ENCODE data around the gene PRPSAP1.

Gene PRPSAP1

GRCh38 chr17:76276461-76277299, 77.0 kb downstream of the PRPSAP1 start:
- no peak for DNase-seq

GRCh38 chr17:76276069-76276431, 77.7 kb downstream of the PRPSAP1 start:
- DNase-seq, result no peak

GRCh38 chr17:76275382-76276068, 78.2 kb downstream of the PRPSAP1 start:
- no peak for DNase-seq

GRCh38 chr17:76274112-76274956, 79.4 kb downstream of the PRPSAP1 start:
- DNase-seq, result no peak

GRCh38 chr17:76273445-76274111, 80.1 kb downstream of the PRPSAP1 start:
- DNase-seq, result no peak

- peak; percentile 51 to 53 for DNase-seq
These were observed 80.9 kb downstream of the PRPSAP1 start for GRCh38 chr17:76272541-76273444.

- peak; percentile 83 to 90 for DNase-seq
These were observed 81.8 kb downstream of the PRPSAP1 start for GRCh38 chr17:76271669-76272540.

- DNase-seq, result no peak
These were observed 82.7 kb downstream of the PRPSAP1 start for GRCh38 chr17:76270770-76271668.

GRCh38 chr17:76270127-76270592, 83.6 kb downstream of the PRPSAP1 start:
- DNase-seq, result peak in 1 of 2 donors; percentile 22

- DNase-seq, result no peak
These were observed 84.4 kb downstream of the PRPSAP1 start for GRCh38 chr17:76268991-76269981.

- DNase-seq, result peak; percentile 80 to 85
These were observed 85.5 kb downstream of the PRPSAP1 start for GRCh38 chr17:76268015-76268749.

GRCh38 chr17:76267581-76268001, 86.1 kb downstream of the PRPSAP1 start:
- DNase-seq, result peak in 1 of 2 donors; percentile 37

- no peak for DNase-seq
These were observed 86.6 kb downstream of the PRPSAP1 start for GRCh38 chr17:76267051-76267576.

GRCh38 chr17:76266244-76266938, 87.3 kb downstream of the PRPSAP1 start:
- peak; percentile 34 to 50 for DNase-seq

GRCh38 chr17:76265624-76266243, 88.0 kb downstream of the PRPSAP1 start:
- DNase-seq, result peak; percentile 46 to 63

Measured in CD4-positive, alpha-beta T cell treated with Interleukin-4 for 1 hour (primary cell).